Fibroblast of skin of back (primary cell): ENCODE results near the gene MCF2L.
"Not testable (repeated sequence)": the region's sequence is repeated elsewhere in the genome, so short reads cannot be mapped to it uniquely, and the experiment has no call there.

ENCODE experiments used
- DNase-seq: peaks from one replicate; pipeline ENCODE4 v3.0.0-alpha.2; 2013

Gene MCF2L

DNA sequence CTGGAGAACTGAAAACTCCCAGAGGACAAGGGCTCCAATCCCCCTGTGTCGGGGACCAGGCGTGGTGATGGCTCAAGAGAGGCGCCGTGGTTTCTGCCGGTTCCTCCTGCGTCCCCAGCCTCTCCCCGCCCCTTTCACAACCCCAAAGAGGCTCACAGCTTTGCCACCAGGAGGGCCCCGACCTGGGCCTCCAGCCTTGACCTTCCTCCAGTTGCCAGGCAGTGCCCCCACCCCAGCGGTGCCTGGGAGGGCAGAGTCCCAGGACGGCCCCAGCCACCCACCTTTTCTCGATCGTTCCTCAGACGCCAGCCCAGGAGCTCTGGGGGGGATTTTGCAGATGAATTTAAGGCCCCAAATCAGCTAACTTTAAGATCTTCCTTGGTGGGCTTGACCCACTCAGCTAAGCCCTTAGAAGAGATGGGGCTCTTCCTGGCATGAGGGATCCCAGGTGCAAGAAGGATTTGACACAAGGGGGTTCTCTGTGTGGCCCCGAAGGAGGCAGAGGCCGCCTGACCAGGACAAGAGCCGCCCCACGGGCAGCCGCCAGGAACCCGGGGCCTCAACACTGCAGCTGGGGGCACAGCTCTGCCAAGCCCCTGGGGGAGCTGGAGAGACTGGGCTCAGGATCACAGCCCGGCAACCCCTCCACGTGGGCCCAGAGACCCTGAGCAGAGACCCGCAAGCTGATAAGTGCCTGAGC lies 47.0 kb downstream of the MCF2L start:
- no peak for DNase-seq

DNA sequence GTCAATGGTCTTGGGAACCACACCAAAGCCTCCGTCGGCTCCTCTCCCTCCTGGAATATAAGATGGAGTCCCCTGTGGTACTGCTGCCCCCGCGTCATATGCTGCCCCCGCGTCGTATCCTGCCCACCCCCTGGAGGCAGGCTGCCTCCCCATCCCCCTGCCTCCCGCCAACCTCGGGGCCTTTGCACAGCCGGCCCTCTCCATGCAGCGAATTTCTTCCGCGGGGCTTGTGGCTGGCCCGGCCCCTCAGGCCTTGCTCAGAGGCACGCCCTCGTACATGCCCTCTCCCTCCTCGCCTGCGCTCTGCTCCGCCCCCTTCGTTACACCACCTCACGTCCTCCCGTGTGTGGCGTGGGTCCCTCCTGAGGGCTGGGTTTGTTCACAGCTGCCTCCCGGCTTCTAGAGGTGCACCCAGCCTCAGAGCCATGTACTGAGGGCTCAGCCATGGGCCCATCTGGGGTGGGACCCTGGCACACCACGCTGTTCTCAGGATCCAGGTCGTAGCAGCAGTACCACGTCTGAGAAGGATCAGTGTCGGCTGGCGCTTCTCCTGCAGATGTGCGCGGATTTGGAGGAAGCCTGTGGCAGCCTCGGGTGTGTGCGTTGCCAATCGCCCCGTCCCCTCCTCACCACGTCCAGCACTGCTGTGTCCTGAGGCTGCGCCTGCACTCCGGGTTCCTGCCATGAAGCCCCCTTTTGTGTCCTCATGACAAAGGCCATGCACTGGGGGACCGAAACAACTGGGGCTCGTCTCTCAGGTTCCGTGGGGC lies 47.7 kb downstream of the MCF2L start:
- no peak for DNase-seq

DNA sequence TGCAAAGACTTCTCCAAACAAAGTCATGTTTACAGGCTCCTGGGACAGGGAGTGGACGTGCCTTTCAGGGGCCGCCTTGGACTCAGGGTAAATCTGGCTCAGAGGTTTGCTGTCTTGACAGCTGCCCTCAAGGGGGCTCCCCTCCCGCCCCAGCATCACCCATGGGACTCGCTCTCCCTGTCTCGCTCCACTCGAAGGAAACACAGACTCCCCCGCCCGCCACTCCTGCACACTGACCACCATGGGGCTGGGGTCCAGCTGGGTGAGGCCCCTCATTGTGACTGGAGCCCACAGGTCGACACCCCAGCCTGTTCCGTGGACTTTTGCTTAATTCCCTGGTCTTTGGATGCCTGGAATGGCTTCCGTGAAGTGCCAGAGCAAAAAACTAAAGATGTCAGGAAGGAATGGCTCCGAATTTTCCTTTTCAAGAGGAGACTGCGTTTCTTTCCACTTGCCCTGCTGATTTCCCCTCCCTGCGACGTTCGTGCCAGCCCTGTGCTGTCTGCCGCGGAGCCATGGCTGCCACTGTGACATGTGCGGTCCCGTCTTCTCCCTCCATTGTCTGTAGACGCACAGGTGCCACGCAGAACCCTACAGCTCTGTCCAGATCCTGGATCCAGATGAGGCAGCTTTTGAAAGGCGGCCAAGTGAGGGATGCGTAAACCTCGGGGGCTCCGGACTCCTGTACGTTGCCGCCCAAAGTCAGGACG lies 48.6 kb downstream of the MCF2L start:
- DNase-seq: no peak

DNA sequence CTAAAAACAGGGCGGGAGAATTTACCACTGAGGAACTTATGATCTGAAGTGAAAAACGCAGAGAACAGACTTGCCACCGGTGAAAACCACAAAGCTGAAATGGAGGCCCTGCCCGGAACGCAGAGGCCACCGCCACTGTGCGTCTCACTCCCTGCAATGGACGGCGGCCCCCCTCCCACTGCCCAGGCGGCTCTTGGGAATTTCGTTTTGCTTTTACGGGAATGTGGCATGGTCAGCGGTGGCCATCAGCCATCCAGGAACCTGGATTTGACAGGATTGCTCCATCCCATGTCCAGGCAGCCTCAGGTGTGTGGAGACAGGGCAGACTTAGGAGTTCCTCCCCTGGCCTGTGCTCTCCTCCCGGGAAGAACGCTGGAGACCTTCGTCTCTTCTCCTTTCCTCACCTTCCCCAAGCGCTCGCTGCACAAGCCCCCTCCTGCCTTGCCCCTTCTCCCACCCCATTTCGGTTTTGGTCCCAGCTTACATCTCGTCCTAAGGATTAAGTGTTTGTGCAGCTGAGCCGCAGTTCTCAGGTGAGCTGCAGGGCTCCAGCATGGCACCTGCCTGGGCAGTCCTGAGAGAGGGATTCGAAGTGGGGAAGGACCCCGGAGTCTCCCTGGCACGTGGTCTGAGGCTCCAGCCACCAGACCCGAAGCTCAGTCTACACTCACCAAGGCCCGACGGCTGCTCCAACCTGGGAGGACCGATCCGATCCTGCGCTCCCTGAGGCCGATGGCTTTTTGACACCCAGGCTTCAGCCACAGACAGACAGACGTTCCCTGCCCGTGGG lies 49.9 kb downstream of the MCF2L start:
- DNase-seq: no peak

DNA sequence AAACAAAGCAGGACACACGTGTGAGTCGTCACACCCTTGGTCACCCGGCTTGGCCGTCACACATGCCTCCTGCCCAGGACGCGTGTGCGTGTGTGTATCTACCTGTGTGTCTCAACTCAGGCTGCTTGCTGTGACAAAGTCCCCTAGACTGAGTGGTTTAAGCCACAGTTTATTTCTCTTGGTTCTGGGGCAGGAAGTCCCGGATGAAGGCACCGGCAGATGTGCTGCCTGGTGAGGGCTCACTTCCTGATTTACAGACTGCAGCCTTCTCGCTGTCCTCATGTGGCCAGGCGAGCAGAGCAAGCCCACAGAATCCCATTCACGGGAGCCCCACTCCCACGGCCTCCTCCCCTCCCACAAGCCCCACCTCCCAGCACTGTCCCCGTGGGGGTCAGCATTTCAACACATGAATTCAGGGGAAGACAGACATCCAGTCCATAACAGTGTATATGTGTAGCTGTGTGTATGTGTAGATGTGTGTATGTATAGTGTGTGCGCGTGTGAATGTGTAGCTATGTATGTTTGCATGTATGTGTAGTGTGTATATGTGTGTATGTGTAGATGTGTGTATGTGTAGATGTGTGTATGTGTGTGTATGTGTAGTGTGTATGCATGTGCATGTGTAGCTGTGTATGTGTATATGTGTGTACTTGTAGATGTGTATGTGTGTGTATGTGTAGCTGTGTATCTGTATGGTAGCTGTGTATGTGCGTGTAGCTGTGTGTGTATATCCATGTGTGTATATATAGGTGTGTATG lies 51.5 kb downstream of the MCF2L start:
- no peak for DNase-seq

DNA sequence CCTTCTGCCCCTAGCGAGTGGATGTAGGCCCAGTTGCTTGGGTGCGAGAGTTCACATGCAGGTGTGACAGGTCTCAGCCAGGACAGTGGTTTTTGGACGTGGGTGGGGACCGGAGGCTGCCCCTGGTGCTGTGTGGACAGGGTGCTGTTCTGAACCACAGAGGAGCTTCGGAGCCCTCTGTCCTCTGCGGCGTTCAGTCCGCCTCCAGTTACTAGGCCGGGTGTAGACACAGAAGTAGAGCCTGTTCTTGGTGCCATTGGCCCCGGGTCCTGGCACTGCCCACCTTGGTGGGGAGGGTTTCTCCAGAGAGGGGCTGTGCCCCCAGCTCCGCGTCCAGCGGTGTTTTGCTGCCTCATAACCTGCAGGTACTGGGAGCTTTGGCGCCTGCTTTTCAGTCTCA lies 52.4 kb downstream of the MCF2L start:
- DNase-seq: no peak

DNA sequence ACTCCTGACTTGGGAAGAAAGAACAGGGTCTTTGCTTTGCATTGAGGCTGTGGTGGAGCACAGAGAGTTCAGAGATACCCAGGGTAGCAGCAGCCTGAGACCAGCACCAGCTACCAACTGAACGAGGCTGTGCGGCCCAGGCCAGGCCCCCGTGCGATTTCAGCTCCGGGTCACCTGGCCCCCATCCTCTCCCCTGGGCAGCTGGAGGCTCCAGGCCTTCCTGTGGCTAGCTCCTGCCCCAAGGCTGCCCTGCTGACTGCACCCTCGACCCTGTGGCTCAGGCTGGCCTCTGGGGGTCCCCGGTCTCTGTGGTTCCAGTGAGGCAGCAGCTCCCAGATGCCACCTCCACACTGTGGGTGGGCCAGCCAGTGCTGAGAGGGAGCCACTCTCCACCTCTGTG lies 52.8 kb downstream of the MCF2L start:
- DNase-seq: no peak

DNA sequence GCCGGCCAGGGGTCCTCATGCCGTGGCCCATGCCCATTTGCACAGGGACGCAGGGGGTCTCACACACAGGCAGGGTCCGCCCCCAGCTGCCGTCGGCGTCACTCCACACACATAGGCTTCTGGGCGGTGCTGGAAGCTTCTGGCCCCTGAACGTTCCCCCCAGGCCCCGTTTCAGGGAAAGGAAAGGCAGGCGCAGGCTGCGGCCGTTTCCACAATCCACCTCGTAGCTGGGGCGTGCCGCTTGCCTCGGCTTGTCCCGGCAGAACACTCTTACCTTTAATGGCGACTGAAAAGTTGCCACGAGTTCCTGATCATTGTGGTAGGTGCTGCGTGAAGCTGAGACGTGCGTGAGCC lies 53.4 kb downstream of the MCF2L start:
- no peak for DNase-seq

DNA sequence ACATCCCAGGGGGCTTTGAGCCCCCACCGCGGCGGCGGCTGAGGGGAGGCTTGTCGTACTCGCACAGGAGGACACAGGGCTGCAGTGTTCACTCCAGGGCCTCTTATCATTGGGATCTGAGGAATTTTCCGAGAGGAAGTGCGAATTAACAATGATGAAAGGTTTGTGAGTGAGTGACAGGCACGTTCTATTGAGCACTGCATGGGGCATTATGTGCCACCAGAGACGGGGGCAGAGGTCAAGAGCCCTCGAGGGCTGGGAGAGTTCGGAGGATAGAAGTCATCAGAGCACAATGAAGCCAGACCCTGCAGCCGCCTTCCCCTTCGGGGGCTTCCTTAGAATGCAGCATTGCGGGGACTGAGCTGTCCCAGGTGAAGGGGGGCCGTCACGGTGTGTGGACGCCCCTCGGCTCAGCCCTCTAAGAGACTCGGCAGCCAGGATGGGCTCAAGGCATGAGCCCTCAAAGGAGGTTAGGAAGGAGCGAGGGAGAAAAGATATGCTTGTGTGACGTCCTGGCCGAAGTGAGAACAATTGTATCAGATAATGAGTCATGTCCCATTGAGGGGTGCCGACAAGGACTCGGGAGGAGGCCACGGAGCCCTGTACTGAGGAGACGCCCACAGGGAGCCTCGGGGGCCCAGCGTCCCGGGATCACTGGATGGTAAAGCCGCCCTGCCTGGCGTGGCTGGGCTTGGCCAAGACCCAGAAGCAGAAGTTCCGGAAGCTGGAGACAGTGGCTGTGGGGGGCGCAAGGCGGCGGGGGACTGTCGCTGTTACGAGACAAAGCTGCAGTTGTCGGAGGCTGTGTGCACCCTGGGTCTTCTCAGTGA lies 53.9 kb downstream of the MCF2L start:
- peak; percentile 8 for DNase-seq

DNA sequence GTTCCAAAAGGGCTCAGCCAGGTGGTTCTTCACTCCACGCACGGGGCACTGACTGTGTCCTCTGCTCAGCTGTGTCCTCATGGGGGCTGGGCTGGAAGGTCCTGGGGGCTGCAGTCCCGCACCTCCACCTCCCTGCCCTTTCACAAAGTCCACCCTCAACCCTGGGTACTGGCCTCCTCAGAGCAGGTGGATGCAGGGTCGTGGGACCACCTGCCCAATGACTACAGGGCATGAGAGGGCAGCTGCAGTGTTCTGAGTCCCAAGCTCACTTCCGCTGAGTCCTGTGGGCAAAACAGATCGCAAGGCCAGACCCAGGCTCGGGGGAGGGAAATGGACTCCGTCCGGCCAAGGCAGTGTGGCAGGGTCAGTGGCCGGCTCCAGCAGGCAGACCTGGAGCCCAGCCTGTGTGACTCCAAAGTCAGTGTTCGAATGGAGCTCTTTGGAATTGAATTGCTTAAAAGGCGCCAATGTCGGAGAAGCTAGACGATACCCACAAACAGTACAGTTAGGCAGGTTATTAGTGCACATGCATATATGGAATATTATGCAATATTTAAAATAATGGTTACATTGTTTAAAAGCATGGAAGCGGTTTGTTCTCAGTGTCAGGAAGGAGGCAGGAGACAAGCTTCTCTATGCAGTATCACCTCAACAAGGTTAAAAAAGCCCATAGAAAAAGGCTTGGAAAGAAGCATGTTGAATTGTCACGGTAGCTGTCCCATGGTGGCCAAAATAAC lies 54.8 kb downstream of the MCF2L start:
- no peak for DNase-seq

DNA sequence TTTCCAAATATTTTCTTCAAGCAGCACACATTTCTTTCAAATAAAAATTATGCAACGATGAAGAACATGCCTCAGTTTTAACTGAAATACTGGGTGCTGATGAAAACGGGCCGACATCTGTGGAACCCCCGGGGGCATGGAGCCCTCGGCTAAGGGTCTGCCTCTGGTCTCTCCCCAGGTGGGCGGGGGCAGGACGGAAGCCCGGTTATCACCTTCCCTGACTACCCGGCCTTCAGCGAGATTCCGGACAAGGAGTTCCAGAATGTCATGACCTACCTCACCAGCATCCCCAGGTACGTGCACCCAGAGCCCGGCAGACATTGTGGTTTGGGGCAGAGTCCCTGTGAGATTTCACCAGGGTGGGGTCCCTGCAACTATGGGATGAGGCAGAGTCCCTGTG lies 55.5 kb downstream of the MCF2L start:
- no peak for DNase-seq

DNA sequence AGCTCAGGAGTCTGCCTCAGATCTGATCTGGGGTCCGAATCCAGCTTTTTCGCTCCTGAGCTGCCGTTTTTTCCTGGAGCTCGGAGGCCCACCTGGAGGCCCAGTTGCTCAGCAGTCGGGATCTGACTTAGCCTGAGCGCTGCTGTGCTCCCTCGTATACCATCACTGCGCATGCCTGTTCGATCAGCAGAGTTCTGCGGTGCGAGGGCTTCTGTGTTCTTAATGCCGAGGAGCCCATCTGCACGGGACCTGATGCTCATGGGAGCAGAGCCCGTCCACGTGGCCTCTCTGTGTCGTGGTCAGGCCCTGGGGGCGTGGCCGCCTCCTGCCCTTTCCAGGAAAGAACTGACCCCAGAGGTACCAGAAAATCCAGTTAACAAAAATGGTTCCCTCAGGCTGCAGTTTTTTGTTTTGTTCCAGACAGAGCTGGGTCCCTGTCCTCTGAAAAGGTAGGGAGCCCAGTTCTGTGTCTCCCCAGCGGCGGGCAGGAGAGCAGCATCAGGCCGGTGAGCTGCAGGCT lies 57.4 kb downstream of the MCF2L start:
- DNase-seq: no peak

DNA sequence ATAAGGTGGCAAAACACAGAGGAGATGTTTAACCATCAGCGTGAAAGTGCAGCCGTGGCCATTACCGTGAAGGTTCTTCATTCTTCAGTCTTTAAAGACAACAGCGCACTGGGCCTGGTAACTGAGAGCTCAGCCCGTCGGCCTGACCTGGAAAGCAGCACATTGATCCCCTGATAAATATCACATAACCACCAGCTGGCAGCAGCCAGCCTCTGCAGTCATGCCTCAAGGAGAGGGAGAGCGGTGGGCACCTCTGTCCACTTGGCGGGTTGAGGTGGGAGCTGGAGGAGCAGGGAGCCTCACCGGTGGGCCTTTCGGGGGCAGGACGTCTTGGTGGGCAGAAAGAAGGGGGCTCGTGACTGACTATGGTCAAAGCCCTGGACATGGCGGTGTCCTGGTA lies 58.1 kb downstream of the MCF2L start:
- no peak for DNase-seq

DNA sequence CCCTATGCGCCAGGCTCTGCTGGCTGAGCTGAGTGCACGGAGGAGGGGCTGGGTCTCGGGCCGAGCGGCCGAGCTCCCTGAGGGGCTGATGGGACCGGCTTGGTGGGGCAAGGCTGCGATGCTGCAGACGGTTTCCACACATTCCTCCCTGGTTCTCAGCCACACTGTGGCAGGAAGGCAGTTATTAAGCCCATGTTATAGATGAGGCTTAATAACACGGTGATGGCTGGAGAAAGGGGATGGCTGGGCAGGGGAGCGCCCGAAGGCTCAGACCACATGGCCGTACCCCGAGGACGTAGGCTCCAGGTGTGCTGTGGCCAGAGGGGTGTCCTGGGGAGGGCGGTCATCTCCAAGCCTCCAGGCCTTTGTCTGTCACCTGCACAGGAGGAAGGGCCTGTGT lies 58.6 kb downstream of the MCF2L start:
- DNase-seq: no peak

DNA sequence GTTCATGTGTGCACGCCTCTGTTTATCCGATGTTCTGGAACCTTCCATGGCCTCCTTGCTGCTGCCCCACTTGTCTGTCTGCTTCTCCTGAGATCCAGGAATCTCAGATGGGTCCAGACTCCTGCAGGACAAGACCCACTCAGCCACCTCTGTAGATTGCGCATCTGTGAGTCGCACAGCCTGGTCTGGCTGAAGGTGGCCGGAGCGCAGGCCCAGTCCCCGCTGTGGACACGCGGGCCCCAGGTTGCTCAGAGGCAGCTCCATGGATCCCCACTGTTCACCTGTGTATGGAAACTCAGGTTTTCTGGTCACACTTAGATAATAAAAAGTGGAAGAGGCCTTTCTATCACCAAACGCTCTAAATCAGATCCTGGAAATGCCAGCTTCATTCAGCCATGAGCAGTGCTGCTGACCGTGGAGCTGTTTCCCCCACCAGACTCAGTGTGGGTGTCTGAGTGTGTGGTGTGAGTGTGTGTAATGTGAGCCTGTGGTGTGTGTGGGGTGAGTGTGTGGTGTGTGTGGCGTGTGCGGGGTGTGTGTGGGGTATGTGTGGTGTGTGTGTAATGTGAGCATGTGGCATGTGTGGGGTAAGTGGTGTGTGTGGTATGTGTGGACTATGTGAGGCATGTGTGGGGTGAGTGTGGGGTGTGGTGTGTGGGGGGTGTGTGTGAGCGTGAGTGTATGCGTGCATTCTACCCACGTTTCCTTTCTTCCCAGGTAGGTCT lies 59.5 kb downstream of the MCF2L start:
- no peak for DNase-seq

DNA sequence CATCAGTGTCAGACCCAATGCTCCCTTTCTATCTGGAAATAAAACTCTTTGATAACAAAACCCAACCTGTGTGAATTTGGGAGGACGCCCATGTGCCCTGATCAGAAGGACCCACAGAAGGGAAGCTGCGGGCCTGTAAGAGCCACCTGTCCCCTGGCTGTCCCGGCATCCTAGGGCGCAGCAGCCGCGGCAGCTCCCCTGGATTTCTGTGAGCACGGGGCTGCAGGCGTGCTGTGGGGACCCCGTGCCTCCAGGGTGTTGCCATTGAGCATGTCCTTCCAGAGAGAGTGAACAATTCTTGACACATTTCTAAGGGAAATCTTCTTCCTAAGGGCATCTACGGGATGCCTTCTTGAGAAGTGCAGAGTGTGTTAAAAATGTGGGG lies 60.0 kb downstream of the MCF2L start:
- no peak for DNase-seq

DNA sequence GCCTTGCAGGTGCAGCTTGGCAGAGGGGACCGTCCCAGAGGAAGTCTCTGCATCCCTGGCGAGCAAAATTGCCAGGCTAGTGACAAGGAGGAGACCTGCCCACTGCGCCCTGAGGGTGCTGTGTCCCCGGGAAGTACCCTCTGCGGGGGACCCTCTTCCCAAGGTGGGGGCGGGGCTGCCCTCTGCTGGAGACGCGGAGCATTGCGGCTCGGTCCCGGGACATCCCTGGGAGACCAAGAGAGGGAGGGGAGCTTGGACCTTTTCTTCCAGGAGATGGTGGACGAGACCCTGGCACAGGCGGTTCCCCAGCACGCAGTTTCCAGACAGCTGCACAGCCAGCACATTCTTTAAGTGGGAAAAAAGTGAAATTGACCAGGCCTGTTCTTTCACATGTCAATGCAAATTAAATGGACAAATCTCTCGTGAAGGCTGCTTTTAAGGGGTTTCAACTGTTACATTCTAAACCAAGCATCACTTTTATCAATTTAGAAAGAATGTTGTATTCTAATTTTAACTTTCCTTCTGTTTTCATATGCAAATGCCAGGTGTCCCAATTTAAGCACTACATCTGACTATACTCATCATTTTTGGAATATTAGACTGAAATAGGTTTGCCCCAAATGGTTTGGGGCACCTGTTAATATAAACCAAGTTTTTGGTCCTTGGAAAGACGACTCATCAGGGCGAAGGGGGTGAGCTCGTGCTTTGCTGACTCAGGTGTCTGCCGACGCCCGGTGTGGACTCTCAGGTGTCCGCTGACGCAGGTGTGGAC lies 60.7 kb downstream of the MCF2L start:
- peak; percentile 20 for DNase-seq

DNA sequence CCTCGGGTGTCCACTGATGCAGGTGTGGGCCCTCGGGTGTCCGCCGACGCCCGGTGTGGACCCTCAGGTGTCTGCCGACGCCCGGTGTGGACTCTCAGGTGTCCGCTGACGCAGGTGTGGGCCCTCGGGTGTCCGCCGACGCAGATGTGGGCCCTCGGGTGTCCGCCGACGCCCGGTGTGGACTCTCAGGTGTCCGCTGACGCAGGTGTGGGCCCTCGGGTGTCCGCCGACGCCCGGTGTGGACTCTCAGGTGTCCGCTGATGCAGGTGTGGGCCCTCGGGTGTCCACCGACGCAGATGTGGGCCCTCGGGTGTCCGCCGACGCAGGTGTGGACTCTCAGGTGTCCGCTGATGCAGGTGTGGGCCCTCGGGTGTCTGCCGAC lies 61.2 kb downstream of the MCF2L start:
- DNase-seq: not testable (repeated sequence)

DNA sequence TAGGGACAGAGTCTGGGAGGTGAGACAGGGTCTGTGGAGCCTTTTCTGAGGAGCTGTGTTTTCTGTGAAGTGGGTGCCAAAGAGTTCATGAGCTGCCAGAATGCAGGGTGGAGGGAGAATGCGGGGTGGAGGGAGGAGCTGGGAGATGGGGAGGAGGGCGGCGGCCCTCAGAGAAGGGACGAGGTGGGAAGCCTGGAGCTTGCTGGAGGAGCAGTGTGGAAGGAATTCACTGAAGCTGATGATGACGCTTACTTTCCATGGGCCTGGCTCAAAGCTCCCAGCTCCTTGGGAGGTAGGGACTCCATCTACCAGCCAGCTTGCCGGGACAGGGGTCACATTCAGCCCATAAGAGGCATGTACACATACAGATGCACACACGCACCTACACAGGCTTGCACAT lies 62.5 kb downstream of the MCF2L start:
- no peak for DNase-seq
